ENCODE measurements around the gene SERPINB6. TPM values are rescaled to one million over a fixed set of nuclear protein-coding genes. Genes with fewer than 3 reads are reported as not detected.

The SERPINB6 gene
- polyA plus RNA-seq, 1 of the 3 experiments (the other 2 are of a cell fraction) = 102 TPM

- TF ChIP-seq GABPA (IDR thresholded peaks at IDR 0.05; ENCODE audit: low read depth) (no peak), RCOR1 (IDR thresholded peaks at IDR 0.05; ENCODE audit: low read length) (no peak), NRF1 (IDR thresholded peaks at IDR 0.05; ENCODE audit: low read depth, low read length) (no peak)
These were observed 55.0 kb downstream of the SERPINB6 start (continued) for GRCh38 chr6:2916158-2916925.

DNA sequence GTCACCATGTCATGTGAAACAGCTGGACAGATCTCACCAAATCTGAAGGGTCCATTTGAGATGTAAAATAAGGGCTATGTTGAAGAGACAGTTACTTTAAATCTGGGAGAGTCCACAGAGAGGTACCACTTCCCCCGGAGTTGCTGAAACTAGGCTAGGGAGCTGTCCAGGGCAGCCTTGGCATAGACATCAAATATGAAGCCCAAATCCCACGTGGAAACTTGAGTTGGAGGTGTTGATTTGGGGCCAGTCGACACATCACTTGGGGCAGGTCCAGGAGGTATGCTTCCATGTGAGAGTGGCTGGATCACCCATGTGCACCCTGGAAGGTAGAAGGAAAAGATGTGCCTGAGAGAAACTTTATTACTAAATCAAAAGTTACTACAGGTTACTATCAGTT lies 56.2 kb downstream of the SERPINB6 start:
- H3K9me2 ChIP-seq = no peaks in the 10 kb centered on the region
- H3K27ac ChIP-seq (ENCODE audit: low read depth in 2 of 2, low read length in 1 of 2) = no peak overlapping the region
- WGBS (ENCODE audit: low lambda C conversion rate) = 50% methylated on average over 2 of the region's 3 CpGs
- no peak for DNase-seq
- no peaks in the 10 kb centered on the region for H3F3A ChIP-seq (replicated peaks; ENCODE audit: insufficient read depth)
- H3K79me2 ChIP-seq (ENCODE audit: insufficient read depth) = no peaks in the 10 kb centered on the region
- no peak overlapping the region for H3K9ac ChIP-seq
- no peak overlapping the region for H3K4me2 ChIP-seq
- no peak overlapping the region for H2AFZ ChIP-seq (ENCODE audit: low read depth)
- peaks cover 0 to 6% of the 10 kb centered on the region in 2 experiments; a peak in 1 of 4 replicates for H3K4me1 ChIP-seq (ENCODE audit: control insufficient read depth in 1 of 2, insufficient read depth in 2 of 2, low read depth in 1 of 2, low read length in 1 of 2)
- no peak for TF ChIP-seq USF1 (IDR thresholded peaks at IDR 0.05; ENCODE audit: borderline replicate concordance, low read depth)
- TF ChIP-seq PBX3 (IDR thresholded peaks at IDR 0.05) = no peak
- TF ChIP-seq, protein P1, sequence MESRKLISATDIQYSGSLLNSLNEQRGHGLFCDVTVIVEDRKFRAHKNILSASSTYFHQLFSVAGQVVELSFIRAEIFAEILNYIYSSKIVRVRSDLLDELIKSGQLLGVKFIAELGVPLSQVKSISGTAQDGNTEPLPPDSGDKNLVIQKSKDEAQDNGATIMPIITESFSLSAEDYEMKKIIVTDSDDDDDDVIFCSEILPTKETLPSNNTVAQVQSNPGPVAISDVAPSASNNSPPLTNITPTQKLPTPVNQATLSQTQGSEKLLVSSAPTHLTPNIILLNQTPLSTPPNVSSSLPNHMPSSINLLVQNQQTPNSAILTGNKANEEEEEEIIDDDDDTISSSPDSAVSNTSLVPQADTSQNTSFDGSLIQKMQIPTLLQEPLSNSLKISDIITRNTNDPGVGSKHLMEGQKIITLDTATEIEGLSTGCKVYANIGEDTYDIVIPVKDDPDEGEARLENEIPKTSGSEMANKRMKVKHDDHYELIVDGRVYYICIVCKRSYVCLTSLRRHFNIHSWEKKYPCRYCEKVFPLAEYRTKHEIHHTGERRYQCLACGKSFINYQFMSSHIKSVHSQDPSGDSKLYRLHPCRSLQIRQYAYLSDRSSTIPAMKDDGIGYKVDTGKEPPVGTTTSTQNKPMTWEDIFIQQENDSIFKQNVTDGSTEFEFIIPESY (IDR thresholded peaks at IDR 0.05; ENCODE audit: borderline replicate concordance, low read depth) = no peak
- TF ChIP-seq TCF12 (IDR thresholded peaks at IDR 0.05) = no peak
- TF ChIP-seq JUND (IDR thresholded peaks at IDR 0.05) = no peak
- no peak for TF ChIP-seq NFIC (IDR thresholded peaks at IDR 0.05; ENCODE audit: borderline replicate concordance)
- TF ChIP-seq RAD21 (IDR thresholded peaks at IDR 0.05; ENCODE audit: low read length) = no peak
- no peak for TF ChIP-seq RFX5 (IDR thresholded peaks at IDR 0.05; ENCODE audit: low read length)
- TF ChIP-seq YY1 (IDR thresholded peaks at IDR 0.05; ENCODE audit: low read depth) = no peak
- TF ChIP-seq TAF1 (IDR thresholded peaks at IDR 0.05; ENCODE audit: borderline replicate concordance, low read depth, low read length) = no peak
- TF ChIP-seq SMC3 (IDR thresholded peaks at IDR 0.05; ENCODE audit: low read depth, low read length) = no peak
- TF ChIP-seq ELF1 (IDR thresholded peaks at IDR 0.05) = no peak
- TF ChIP-seq SIN3A (IDR thresholded peaks at IDR 0.05; ENCODE audit: borderline replicate concordance, low read depth, low read length) = no peak
- no peak for TF ChIP-seq MXI1 (IDR thresholded peaks at IDR 0.05; ENCODE audit: low read depth, low read length)
- TF ChIP-seq EP300 (IDR thresholded peaks at IDR 0.05; ENCODE audit: borderline replicate concordance in 1 of 2, low read depth in 1 of 2, low read length in 1 of 2) = no peak
- no peak for TF ChIP-seq RCOR1 (IDR thresholded peaks at IDR 0.05; ENCODE audit: low read length)
- TF ChIP-seq CHD2 (IDR thresholded peaks at IDR 0.05; ENCODE audit: low read length, partially characterized antibody) = no peak
- no peak for TF ChIP-seq GATA2 (CRISPR knock-in tag; IDR thresholded peaks at IDR 0.05)
- no peak for TF ChIP-seq TEAD4 (IDR thresholded peaks at IDR 0.05; ENCODE audit: borderline replicate concordance, insufficient read depth)
- H3K36me3 ChIP-seq (replicated peaks in 1 of 2; ENCODE audit: control insufficient read depth in 1 of 2, insufficient read depth in 2 of 2, low read length in 1 of 2) = no peaks in the 10 kb centered on the region
- no peaks in the 10 kb centered on the region; the same call in 1 of the 2 replicates for H3K27me3 ChIP-seq (ENCODE audit: insufficient read depth)
- H3K4me3 ChIP-seq (ENCODE audit: low read depth in 2 of 2, low read length in 1 of 2) = no peak overlapping the region
- H3K9me3 ChIP-seq = no peaks in the 10 kb centered on the region
- CTCF ChIA-PET = interaction anchor here (2.0 to 3.9 kb wide), 3 partner anchors 17 to 69 kb away, joined by 7 to 24 read pairs (median 21); no protein-coding TSS in a partner anchor
- no peaks in the 10 kb centered on the region for H4K20me1 ChIP-seq (ENCODE audit: insufficient read depth)
- POLR2A ChIA-PET = no interaction called here

Measured in SK-N-SH (cell line).